Activated CD8-positive, alpha-beta memory T cell treated with anti-CD3 and anti-CD28 coated beads, Interleukin-2, amount 50 U/mL, for 48 hours (primary cell): ENCODE results near the gene RAB15.
"Not testable (repeated sequence)": the region's sequence is repeated elsewhere in the genome, so short reads cannot be mapped to it uniquely, and the experiment has no call there.

ENCODE experiments used
- DNase-seq: peaks from one replicate; pipeline ENCODE4 v3.0.0-alpha.2; 2020

The RAB15 gene

DNA sequence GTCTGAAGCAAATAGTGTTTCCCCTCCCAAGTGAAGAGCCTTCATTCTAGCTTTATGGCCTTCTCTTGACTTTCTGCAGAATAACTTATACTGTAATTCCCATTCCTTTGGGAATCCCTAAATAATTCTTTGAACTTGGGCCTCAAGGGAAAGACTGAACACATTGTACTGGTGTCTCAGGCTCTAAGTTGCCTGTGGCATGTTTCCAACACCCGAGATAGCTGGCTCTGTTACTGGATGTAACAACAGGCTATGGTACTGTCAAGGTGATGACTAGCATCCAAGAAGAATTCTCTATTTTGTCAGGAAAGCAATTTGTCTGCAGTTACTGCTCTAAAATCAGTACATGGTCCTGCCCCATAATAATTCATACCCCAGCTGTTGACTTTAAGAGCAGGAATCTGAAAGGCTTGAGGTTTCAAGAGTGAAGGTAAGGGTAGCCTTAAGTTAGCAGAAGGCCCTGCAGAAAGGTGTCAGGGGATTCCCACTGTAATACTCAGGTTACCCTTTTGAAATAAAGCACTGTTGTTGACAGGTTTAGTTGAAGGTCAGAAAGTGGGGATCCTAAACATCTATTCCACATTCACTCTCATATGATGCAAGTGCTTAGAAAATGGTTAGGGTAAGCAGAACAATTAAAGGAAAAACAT, 34.8 kb downstream of the RAB15 start:
- no peak for DNase-seq

DNA sequence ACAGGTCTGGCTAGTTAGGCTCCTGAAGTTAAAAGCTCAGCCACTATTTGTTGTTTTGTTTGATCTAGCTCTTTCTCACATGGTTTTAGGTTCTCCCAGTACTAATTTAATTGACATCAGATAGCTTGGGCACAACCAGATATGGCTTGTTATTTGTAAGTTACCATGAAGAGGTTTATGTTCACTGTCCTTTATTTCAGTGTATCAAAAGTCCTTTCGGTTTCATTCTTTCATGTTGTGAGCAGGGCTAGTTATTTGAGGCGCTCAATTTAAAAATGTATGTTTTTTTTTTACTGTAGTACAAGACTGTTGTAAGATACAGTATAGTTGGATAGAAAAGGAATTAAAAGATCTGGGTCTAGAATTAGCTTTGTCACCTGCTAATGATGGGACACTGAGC, 36.6 kb downstream of the RAB15 start:
- DNase-seq = no peak

DNA sequence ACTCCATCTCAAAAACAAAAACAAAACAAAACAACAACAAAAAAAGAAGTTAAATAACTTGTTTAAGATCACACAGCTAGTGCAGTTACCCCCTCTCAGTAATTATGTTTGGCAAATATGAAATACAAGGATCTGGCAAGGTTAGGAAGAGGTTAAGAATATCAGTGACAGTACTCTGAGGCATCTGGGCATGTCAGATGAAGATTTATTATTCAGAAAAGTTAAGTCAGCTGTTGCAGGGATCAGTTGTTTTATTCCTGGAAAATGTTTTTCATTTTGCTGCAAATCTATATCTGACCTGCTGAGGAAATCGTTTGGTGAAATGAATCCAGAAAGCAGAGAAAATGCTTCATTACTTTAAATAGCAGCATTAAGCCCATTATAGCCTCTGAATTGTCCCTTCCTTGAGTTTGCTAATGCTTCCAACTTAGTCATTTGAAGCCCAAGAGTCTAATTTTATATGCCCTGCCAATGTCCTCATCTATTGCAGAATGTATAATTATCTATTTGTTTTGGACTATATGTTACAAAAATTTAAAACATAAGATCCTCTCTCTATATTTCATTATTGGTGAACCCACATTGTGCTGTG, 37.7 kb downstream of the RAB15 start:
- no peak for DNase-seq

GRCh38 chr14:64932231-64932630, 39.9 kb downstream of the RAB15 start:
- no peak for DNase-seq

GRCh38 chr14:64931123-64931522, 41.0 kb downstream of the RAB15 start:
- no peak for DNase-seq

- no peak for DNase-seq
Measured at GRCh38 chr14:64930085-64930843, 41.9 kb downstream of the RAB15 start.

GRCh38 chr14:64929014-64929359, 43.1 kb downstream of the RAB15 start:
- no peak for DNase-seq

- no peak for DNase-seq
Measured at GRCh38 chr14:64928239-64929013, 43.7 kb downstream of the RAB15 start.

GRCh38 chr14:64927031-64927430, 45.1 kb downstream of the RAB15 start:
- DNase-seq = no peak

GRCh38 chr14:64926398-64926995, 45.6 kb downstream of the RAB15 start:
- no peak for DNase-seq

DNA sequence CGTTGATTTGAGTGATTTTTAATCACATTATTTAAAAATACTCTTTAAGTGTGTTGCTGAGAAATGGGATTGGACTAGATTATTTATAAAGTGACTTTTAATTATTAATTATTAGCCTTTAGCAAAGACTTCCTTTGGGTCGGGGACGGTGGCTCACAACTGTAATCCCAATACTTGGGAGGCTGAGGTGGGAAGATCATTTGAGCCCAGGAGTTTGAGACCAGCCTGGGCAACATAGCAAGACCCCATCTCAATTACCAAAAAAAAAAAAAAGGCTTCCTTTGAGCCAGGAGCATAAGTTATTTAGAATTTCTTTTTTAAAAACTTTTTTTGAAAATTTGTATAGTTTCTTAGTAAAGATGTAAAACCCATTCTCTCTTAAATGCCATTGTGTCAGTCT, 49.1 kb downstream of the RAB15 start:
- DNase-seq = no peak

DNA sequence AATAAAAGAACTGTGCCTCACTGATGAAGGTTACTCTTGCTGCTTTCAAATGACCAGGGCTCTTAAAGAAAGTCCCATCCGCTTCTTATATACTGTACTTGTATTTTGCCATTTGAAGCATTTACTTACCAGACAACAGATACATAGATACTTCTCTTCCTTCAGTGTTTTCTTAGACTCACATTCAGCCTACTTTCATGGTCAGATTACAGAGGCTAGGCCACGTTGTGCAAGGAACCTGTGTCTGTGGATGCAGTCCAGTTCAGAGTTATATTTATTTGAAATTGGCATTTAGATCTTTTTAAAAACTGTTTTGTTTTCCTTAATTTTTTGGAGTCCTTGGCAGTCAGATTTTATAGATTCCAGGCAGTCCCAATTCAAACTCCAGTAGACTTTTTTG, 51.7 kb downstream of the RAB15 start:
- DNase-seq = no peak

GRCh38 chr14:64919618-64920017, 52.5 kb downstream of the RAB15 start:
- DNase-seq = no peak

- no peak for DNase-seq
Measured at GRCh38 chr14:64919215-64919614, 52.9 kb downstream of the RAB15 start.

- no peak for DNase-seq
Measured at GRCh38 chr14:64918216-64918615, 53.9 kb downstream of the RAB15 start.

- DNase-seq = no peak
Measured at GRCh38 chr14:64915797-64916196, 56.3 kb downstream of the RAB15 start.

DNA sequence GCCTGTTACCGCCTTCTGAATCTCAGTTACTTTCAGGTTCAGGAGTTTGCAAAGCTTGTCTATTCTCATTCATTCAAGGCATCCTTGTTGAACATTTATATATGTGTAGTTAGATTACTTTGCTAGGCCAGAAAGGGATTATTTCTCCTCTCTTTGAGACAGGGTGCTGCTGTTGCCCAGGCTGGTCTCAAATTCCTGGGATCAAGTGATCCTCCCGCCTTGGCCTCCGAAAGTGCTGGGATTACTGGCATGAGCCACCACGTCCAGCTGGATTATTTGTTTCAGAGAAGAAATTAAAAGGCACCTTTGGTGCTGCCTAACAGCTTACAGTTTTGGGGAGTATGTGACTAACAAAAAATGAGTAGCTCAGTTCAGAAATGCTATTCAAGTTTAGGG, 57.1 kb downstream of the RAB15 start:
- DNase-seq = no peak

GRCh38 chr14:64914237-64915028, 57.7 kb downstream of the RAB15 start, which contains the start of gene CHURC1:
Gene CHURC1, plus strand, starts transcription at chr14:64914455. Its CDS starts 41 bp downstream, at chr14:64914496.
- peak; percentile 95 for DNase-seq

DNA sequence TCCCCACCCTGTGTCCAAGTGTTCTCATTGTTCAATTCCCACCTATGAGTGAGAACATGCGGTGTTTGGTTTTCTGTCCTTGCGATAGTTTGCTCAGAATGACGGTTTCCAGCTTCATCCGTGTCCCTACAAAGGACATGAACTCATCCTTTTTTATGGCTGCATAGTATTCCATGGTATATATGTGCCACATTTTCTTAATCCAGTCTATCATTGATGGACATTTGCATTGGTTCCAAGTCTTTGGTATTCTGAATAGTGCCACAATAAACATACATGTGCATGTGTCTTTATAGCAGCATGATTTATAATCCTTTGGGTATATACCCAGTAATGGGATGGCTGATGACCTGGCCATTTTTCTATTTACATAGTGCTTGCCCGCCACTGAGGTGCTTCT, 58.7 kb downstream of the RAB15 start:
- not testable (repeated sequence) for DNase-seq

DNA sequence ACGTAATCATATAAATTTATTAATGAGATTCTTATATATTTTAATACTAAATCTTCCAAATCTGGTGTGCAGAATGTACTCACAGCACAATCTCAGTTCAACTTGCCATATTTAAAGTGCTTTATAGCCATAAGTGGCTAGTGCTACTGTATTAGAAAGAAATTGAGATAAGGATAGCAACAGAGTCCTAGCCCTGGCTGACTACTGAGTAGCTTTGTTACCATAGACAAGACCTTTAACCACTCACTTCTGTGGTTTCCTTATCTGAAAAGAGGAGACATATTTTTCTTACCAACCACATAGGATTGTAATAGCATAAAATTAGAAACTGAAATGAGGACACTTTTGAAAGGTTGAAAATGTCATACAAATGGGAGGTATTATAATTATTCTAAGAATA, 59.9 kb downstream of the RAB15 start:
- DNase-seq = no peak

DNA sequence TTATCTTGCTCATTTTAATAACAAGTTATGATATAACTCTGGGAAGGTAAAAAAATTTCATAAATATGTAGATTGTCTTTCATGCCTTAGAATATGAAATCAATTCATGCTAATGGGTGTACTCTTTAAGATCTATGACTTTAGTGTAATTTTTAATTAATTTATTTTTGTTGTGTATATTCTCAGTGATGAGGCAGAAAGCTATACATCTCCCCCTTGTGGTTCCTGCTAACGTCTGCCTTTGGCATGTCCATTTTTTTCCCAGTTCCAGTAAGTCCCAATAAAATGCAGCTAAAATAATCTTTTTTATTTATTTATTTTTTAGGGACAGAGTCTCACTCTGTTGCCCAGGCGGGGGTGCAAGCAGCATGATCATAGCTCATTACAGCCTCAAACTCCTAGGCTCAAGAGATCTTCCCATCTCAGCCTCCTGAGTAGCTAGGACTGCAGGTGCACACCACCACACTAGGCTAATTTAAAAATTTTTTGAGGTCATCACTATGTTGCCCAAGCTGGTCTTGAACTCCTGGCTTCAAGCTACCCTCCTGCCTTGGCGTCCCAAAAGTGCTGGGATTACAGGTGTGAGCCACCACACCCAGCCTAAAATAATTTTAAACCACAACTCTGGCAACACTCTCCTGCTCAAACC, 61.2 kb downstream of the RAB15 start:
- DNase-seq = no peak

GRCh38 chr14:64906022-64906421, 66.1 kb downstream of the RAB15 start:
- DNase-seq = no peak
